BLaER1 (cell line): ENCODE results near the gene NCOA1.

Experiments
- H3K27ac ChIP-seq: shearing (Covaris generic); formaldehyde crosslinking; 2 replicates; pipeline ENCODE4 v1.8.1; 2022
- H3K27me3 ChIP-seq: shearing (Covaris generic); formaldehyde crosslinking; 2 replicates; pipeline ENCODE4 v1.8.1; 2022
- H3K36me3 ChIP-seq: shearing (Covaris generic); formaldehyde crosslinking; 2 replicates; pipeline ENCODE4 v1.8.1; 2022
- H3K4me1 ChIP-seq: shearing (Covaris generic); formaldehyde crosslinking; 2 replicates; pipeline ENCODE4 v1.8.1; 2022
- H3K4me2 ChIP-seq: shearing (Covaris generic); formaldehyde crosslinking; 2 replicates; pipeline ENCODE4 v1.8.1; 2022
- H3K4me3 ChIP-seq: shearing (Covaris generic); formaldehyde crosslinking; 2 replicates; pipeline ENCODE4 v1.8.1; 2022
- H3K9ac ChIP-seq: shearing (Covaris generic); formaldehyde crosslinking; 2 replicates; pipeline ENCODE4 v1.8.1; 2022
- H3K9me3 ChIP-seq: shearing (Covaris generic); formaldehyde crosslinking; 2 replicates; pipeline ENCODE4 v1.8.1; 2022
- H4K20me1 ChIP-seq: shearing (Covaris generic); formaldehyde crosslinking; 2 replicates; pipeline ENCODE4 v1.8.1; 2022
- Cebpa-rat ChIP-seq: shearing (Covaris generic); IDR thresholded peaks from 2 replicates; pipeline ENCODE4 v1.8.1; 2022

NCOA1 gene

DNA sequence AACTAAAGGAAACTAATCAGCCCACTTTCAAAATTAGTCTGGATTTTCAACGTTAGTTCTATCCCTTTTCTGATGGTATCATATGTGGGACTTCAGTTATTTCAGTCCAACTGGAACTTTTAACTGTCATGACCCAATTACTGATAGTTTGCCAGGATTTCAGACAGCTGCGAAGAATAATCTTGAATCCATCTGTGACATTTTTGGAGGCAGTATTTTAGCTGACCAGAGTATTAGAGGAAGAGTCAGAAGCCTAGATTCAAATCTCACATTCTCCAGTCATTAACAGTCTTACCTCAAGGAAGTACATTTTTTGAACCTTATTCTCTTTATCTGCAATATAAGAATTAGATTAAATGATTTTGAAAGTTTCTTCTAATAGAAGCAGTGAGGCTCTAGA lies 220.8 kb downstream of the NCOA1 start:
- Histone ChIP-seq H3K27me3 (no peaks in the 10 kb centered on the region), H3K4me3 (no peak overlapping the region), H3K4me2 (no peak overlapping the region), H3K9ac (no peak overlapping the region), H3K36me3 (peaks cover 17% of the 10 kb centered on the region), H3K4me1 (no peaks in the 10 kb centered on the region), H3K9me3 (no peaks in the 10 kb centered on the region), H3K27ac (no peak overlapping the region), H4K20me1 (no peaks in the 10 kb centered on the region)
- no peak for TF ChIP-seq Cebpa-rat

DNA sequence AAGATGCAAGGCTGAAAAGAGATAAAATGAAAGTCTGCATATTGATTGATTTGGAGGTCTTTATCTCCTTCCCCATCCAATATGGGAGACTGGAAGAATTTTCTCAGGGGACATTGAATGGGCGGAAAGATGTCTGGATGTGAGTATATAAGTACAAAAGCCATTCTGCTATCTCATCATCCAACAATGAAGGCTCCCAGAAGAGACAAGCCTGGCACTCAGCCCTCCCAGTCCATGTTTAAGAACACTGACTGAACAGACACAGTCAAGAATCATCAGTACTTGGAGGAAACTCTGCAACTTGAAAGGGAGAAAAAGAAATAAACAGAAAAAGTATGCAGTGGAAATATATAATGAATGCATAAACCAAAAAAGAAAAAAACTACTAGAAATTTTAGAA lies 221.2 kb downstream of the NCOA1 start:
- TF ChIP-seq Cebpa-rat, result no peak
- no peaks in the 10 kb centered on the region for H3K4me1 ChIP-seq
- H4K20me1 ChIP-seq, result no peaks in the 10 kb centered on the region

DNA sequence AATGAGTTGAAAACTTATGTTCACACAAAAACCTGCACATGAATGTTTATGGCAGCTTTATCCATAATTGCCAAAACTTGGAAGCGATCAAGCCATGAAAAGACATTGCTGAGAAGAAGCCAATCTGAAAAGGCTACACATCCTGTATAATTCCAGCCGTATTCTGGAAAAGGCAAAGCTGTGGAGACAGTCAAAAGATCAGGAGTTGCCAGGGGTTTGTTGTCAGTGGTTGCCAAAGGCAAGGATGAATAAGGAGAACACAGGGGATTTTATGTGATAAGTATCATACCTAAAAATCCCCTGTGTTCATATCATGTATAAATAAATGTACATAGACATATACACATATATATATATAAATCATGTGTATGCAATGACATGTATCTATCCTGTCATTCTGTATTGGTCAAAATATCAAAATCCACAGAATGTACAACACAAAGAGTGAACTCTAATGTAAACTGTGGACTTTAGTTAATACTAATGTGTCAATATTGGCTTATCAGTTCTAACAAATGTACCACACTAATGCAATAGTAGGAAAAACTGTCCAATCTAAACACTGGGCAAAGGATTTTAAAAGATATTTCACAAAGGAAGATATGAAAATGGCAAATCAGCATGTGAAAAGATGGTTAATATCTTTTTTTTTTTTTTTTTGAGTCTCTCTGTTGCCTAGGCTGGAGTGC lies 226.4 kb downstream of the NCOA1 start:
- peaks cover 17% of the 10 kb centered on the region for H3K36me3 ChIP-seq
- no peak overlapping the region for H3K9ac ChIP-seq
- no peaks in the 10 kb centered on the region for H3K9me3 ChIP-seq
- no peak overlapping the region for H3K4me3 ChIP-seq
- no peaks in the 10 kb centered on the region for H3K27me3 ChIP-seq
- H4K20me1 ChIP-seq, result no peaks in the 10 kb centered on the region
- H3K4me1 ChIP-seq, result no peaks in the 10 kb centered on the region
- no peak overlapping the region for H3K4me2 ChIP-seq
- no peak overlapping the region for H3K27ac ChIP-seq
- TF ChIP-seq Cebpa-rat, result no peak

More for the DNA sequence above, 221.2 kb downstream of the NCOA1 start:
- no peak overlapping the region for H3K27ac ChIP-seq
- no peak overlapping the region for H3K9ac ChIP-seq
- no peak overlapping the region for H3K4me2 ChIP-seq
- no peaks in the 10 kb centered on the region for H3K27me3 ChIP-seq
- peaks cover 17% of the 10 kb centered on the region for H3K36me3 ChIP-seq
- no peaks in the 10 kb centered on the region for H3K9me3 ChIP-seq
- H3K4me3 ChIP-seq, result no peak overlapping the region

DNA sequence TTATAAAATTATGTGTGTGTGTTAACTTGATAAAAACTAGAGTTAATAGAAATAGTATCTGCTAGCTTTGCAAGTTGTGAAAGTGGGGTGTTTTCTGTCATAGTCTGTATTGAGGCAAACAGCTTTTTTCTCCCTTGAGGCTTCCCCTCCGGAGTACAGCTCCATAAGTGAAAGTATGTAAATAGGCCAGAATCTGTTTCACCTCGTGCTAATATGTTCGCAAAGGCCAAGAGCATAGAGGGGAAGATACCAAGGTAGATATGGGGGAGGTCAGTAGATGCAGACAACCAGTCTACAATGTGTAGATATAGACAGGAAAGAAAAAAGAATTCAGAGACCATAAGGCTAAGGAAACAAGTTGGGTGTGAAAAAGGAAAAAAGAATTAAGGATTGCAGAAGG lies 229.3 kb downstream of the NCOA1 start:
- peaks cover 13% of the 10 kb centered on the region for H3K36me3 ChIP-seq
- H3K9ac ChIP-seq, result no peak overlapping the region
- no peak overlapping the region for H3K4me2 ChIP-seq

DNA sequence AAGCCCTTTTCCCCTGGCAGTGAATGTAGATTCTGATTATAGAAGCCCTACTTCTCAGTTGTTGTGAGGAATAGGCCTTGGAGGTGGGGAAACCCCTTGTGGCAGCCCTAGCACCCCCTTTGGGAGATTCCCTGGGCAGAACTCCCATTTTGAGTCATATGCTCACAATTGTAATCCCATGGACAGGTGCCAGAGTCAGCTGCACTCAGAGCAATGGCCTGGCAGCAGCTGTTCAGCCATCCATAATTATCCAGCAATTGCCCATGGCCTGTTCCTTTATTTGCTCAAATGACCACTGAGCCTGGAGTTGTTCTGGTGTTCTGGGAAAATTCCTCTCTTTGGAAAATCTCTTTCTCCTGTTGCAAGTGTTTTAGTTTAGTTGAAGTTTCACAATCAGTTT lies 230.4 kb downstream of the NCOA1 start:
- Histone ChIP-seq H3K4me3 (no peak overlapping the region), H4K20me1 (no peaks in the 10 kb centered on the region), H3K9me3 (no peaks in the 10 kb centered on the region), H3K4me1 (no peaks in the 10 kb centered on the region), H3K27ac (no peak overlapping the region), H3K9ac (no peak overlapping the region), H3K4me2 (no peak overlapping the region), H3K36me3 (peaks cover 13% of the 10 kb centered on the region), H3K27me3 (no peaks in the 10 kb centered on the region)
- no peak for TF ChIP-seq Cebpa-rat

More for the DNA sequence above, 229.3 kb downstream of the NCOA1 start:
- Histone ChIP-seq H3K9me3 (no peaks in the 10 kb centered on the region), H3K27me3 (no peaks in the 10 kb centered on the region), H4K20me1 (no peaks in the 10 kb centered on the region), H3K4me3 (no peak overlapping the region), H3K27ac (no peak overlapping the region), H3K4me1 (no peaks in the 10 kb centered on the region)
- TF ChIP-seq Cebpa-rat, result no peak

DNA sequence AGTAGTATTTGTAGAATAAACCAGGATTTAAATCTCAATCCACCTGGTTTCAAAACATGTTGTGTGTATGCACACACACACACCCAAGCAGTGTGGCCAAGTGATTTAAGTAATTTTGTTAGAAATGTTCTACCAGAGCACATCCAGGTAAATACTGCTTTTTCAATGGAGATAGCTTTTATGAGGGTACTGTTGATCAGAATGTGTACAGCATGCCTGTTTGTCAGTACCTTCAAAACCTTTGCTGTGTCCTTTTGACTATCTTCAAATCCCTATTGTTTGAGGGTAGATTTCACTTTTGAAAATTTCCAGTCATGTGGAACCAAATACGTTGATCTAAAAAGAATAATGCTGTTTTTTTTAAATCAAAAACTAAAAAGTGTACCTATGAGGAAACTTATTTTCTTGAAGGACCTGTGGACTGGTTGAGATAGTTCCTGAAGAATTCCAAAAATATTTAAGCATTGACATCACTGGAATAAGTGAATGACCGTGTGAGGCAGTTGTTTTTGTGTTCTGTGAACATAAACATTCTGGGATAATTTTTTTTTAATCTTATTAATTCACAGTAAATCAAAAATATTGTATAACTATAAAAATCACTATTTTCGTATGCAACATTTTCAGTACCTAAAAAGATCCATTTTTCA lies 231.2 kb downstream of the NCOA1 start:
- no peaks in the 10 kb centered on the region for H3K9me3 ChIP-seq
- H3K27me3 ChIP-seq, result no peaks in the 10 kb centered on the region
- H3K9ac ChIP-seq, result no peak overlapping the region
- H4K20me1 ChIP-seq, result no peaks in the 10 kb centered on the region
- H3K4me3 ChIP-seq, result no peak overlapping the region
- peaks cover 9% of the 10 kb centered on the region for H3K36me3 ChIP-seq
- no peak for TF ChIP-seq Cebpa-rat
- H3K27ac ChIP-seq, result no peak overlapping the region
- no peak overlapping the region for H3K4me2 ChIP-seq
- no peaks in the 10 kb centered on the region for H3K4me1 ChIP-seq

DNA sequence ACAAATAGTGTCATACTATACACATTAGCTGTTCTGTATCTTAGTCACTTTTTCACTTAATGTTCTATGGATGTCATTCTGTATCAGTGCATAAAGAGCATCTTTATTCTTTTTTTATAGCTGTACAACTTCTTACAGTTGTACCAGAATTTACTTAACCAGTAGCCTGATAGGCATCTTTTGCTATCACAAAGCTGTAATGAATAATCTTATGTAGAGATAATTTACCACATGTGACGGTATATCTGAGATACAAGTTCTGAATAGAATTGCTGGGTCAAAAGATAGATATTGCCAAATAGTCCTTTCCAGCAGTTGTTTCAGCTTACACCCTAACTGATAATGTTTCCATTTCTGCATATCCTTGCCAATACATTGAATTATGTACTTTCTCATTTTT lies 232.1 kb downstream of the NCOA1 start:
- no peak overlapping the region for H3K27ac ChIP-seq
- H3K9ac ChIP-seq, result no peak overlapping the region
- no peak overlapping the region for H3K4me3 ChIP-seq
- TF ChIP-seq Cebpa-rat, result no peak
- H3K4me1 ChIP-seq, result no peaks in the 10 kb centered on the region
- H3K27me3 ChIP-seq, result no peaks in the 10 kb centered on the region
- H3K4me2 ChIP-seq, result no peak overlapping the region
- peaks cover 3% of the 10 kb centered on the region for H3K36me3 ChIP-seq
- H4K20me1 ChIP-seq, result no peaks in the 10 kb centered on the region
- H3K9me3 ChIP-seq, result no peaks in the 10 kb centered on the region

DNA sequence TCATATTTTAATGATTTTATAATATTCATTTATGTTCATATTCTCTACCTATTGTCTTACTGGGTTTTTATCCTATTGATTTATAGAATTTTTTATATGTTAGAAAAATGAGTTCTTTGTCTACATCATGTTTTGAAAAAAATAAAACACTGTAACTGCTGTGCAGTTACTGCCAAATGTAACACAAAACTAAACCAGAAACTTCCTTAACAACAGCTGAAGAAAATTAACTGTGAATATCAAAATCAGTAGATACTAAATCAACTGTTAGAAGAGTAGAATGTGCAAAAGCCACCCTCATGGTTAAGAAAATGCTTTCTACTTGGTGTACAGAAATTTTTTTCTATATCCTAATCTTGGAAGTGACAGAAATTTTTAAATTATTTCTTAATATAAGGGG lies 232.6 kb downstream of the NCOA1 start:
- H3K4me1 ChIP-seq, result no peaks in the 10 kb centered on the region
- no peak overlapping the region for H3K4me2 ChIP-seq
- H3K27me3 ChIP-seq, result no peaks in the 10 kb centered on the region
- H3K27ac ChIP-seq, result no peak overlapping the region
- H3K4me3 ChIP-seq, result no peak overlapping the region
- no peak overlapping the region for H3K9ac ChIP-seq
- TF ChIP-seq Cebpa-rat, result no peak
- no peaks in the 10 kb centered on the region for H3K9me3 ChIP-seq
- H4K20me1 ChIP-seq, result no peaks in the 10 kb centered on the region
- H3K36me3 ChIP-seq, result 0 out of 2 replicates have a peak, but pooled peaks cover 1% of the 10 kb centered on the region

DNA sequence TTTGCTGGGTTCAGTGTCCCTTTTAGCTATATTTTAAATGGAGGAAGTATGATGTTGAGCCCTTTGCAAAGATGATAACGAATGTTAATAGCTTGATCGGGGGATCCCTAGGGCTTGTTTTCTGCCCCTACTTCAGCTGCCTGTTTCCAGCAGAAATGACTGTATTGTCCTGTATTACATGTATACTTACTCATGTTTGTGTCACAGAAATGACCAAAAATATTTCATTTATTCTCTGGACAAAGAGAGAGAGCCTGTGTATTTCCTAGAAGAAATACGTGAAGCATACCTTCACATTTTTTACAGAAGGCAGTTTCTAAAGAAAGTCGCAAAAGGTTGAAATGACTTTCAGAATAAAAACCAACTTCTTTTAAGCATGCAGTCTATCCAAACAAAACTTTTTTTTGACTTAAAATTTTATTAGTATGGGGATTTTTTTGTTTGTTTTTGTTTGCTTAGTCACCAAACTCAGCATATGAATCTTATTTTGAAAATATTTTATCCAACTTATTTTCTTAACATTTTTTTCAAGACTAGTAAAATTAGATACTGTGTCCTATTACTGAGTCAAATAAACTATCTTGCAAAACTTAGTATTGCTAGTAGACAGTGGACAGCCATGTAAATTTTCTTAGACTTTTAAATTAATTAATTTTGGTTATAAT lies 233.2 kb downstream of the NCOA1 start:
- Histone ChIP-seq H3K36me3 (0 out of 2 replicates have a peak, but pooled peaks cover 3% of the 10 kb centered on the region), H3K4me2 (no peak overlapping the region), H3K27ac (no peak overlapping the region), H3K27me3 (no peaks in the 10 kb centered on the region), H3K9me3 (no peaks in the 10 kb centered on the region), H3K9ac (no peak overlapping the region), H3K4me1 (no peaks in the 10 kb centered on the region), H3K4me3 (no peak overlapping the region), H4K20me1 (no peaks in the 10 kb centered on the region)
- no peak for TF ChIP-seq Cebpa-rat

DNA sequence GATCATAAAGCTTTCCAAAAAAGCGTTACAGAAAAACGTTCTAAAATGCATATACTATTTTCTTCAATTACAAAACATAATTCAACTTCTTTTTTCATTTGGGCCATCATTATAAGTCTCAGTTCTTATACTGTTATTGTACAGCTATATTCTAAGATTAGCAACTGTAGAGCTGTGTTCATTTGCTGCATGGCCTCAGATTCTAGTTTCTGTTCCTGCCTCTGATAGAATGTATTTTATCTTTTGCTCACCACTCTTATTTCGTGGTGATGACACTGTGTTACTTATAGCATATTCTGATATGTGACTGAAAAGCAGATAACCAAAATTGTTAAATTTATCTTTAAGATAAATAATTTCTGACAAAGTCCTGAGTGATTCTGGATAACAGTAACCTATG lies 234.9 kb downstream of the NCOA1 start:
- no peaks in the 10 kb centered on the region for H3K9me3 ChIP-seq
- H3K36me3 ChIP-seq, result peaks cover 12% of the 10 kb centered on the region
- H3K9ac ChIP-seq, result no peak overlapping the region
- no peak overlapping the region for H3K4me3 ChIP-seq
- H3K4me2 ChIP-seq, result no peak overlapping the region
- H4K20me1 ChIP-seq, result no peaks in the 10 kb centered on the region
- H3K27me3 ChIP-seq, result no peaks in the 10 kb centered on the region
- peaks cover 7% of the 10 kb centered on the region; the same call in 1 of the 2 replicates for H3K4me1 ChIP-seq
- no peak for TF ChIP-seq Cebpa-rat
- no peak overlapping the region for H3K27ac ChIP-seq
